ENCODE data around the gene FNDC3B. TPM values are rescaled to one million over a fixed set of nuclear protein-coding genes. Genes with fewer than 3 reads are reported as not detected.

FNDC3B gene
- total RNA-seq, 4 donors from 2014 or later: 131 to 179 (median 170) TPM

- no peak for TF ChIP-seq CTCF (IDR thresholded peaks at IDR 0.05; ENCODE audit: low read depth)
Observed at GRCh38 chr3:172159962-172160538, 120.7 kb downstream of the FNDC3B start.

- no peak for TF ChIP-seq CTCF (IDR thresholded peaks at IDR 0.05; ENCODE audit: low read depth)
Observed at GRCh38 chr3:172161133-172161789, 121.9 kb downstream of the FNDC3B start.

GRCh38 chr3:172161959-172162358 is 122.6 kb downstream of the FNDC3B start:
- TF ChIP-seq CTCF (IDR thresholded peaks at IDR 0.05; ENCODE audit: low read depth): no peak

GRCh38 chr3:172163320-172163719 is 123.9 kb downstream of the FNDC3B start:
- TF ChIP-seq CTCF (IDR thresholded peaks at IDR 0.05; ENCODE audit: low read depth): no peak

- no peak for TF ChIP-seq CTCF (IDR thresholded peaks at IDR 0.05; ENCODE audit: low read depth)
Observed at GRCh38 chr3:172164620-172165362, 125.4 kb downstream of the FNDC3B start.

GRCh38 chr3:172166261-172166660 is 126.9 kb downstream of the FNDC3B start:
- TF ChIP-seq CTCF (IDR thresholded peaks at IDR 0.05; ENCODE audit: low read depth): no peak

- TF ChIP-seq CTCF (IDR thresholded peaks at IDR 0.05; ENCODE audit: low read depth): no peak
Observed at GRCh38 chr3:172166890-172167289, 127.5 kb downstream of the FNDC3B start.
